Measurements from ENCODE around the gene G3BP1. TPM values are rescaled to one million over a fixed set of nuclear protein-coding genes. Genes with fewer than 3 reads are reported as not detected.
A peak's percentile ranks its signal among the peaks of the same experiment; 100 is the strongest.

Gene G3BP1
- total and polyA plus RNA-seq, 9 of the 15 experiments (the other 6 are each of a cell fraction or from before 2014, with no cell fraction given): 54.7 to 264 (median 105) TPM

GRCh38 chr5:151770383-151771258 lies 1.1 kb upstream of the G3BP1 start (continued):
- no peak for TF ChIP-seq ZBTB12 (CRISPR knock-in tag; IDR thresholded peaks at IDR 0.05)
- no peak; the same call in none of the 2 replicates for TF ChIP-seq ZNF431 (CRISPR knock-in tag; IDR thresholded peaks at IDR 0.05)
- TF ChIP-seq DNMT1 (IDR thresholded peaks at IDR 0.05): no peak
- 0 out of 2 replicates have a peak, but pooled peaks have one; percentile 45 for TF ChIP-seq CTBP1 (IDR thresholded peaks at IDR 0.05; ENCODE audit: borderline replicate concordance)

DNA sequence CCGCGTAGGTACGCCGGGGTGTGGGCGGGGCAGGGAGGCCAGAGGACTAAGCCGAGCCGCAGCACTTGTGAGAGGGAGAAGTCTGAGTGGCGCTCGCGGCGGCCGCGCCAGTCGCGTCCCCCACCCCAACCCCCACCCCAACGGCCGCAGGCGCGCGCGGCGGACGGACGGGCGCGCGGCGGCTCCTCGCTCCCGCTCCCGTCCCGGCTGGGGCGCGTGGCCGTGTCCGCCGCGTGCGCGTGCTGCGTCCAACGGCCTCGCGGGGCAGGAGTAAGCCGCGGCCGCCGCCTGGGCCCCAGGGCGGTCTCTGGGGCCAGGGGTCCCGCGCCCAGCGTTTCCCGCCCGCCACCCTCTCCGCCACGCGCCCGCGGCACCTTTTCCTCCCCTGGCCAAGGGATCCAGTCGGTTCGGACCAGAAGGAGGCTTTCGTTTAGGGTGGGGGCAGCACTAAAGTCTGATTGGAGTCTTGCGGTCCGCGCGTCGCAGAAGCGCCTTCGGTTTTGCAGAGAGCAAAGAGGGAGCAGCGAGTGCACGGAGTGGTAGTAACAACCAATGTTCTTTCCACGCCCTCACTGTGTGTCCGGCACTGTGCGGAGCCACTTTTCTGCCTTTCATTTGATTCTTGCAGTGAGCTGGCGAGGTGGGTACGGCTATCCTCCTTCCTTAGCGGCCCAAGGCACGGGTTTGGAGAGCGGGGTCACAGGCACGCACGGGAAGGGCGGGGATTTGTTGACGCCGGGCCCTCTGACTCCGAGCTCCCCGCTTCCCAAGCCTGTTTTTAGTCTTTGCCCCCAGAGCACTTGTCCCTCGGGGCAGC lies 483 bp downstream of the G3BP1 start:
- in situ Hi-C loops (cut with MboI): no loop called here
- Histone ChIP-seq H3K27ac (ENCODE audit: extremely low read depth, low read depth, low read length) (peak overlapping the region; percentile 91), H3K4me3 (peak overlapping the region; percentile 90), H3K9me1 (ENCODE audit: control insufficient read depth, insufficient read depth, low read length) (no peaks in the 10 kb centered on the region), H3K79me2 (ENCODE audit: control insufficient read depth, insufficient read depth, low read length) (peaks cover 70% of the 10 kb centered on the region), H3K4me2 (ENCODE audit: insufficient read depth, low read length) (peak overlapping the region; percentile 98), H2AFZ (ENCODE audit: low read depth, low read length) (peak overlapping the region; percentile 46; the same call in 1 of the 2 replicates), H3K27me3 (ENCODE audit: control insufficient read depth in 2 of 2, insufficient read depth in 2 of 2, low read length in 2 of 2) (no peaks in the 10 kb centered on the region), H3K9me3 (replicated peaks; ENCODE audit: control insufficient read depth, insufficient read depth, low read depth, low read length) (no peaks in the 10 kb centered on the region), H3K9ac (ENCODE audit: insufficient read depth in 1 of 2, low read depth in 2 of 2, low read length in 2 of 2) (peak overlapping the region; percentile 94 to 96), H3K4me1 (replicated peaks in 1 of 2; ENCODE audit: control insufficient read depth in 2 of 2, insufficient read depth in 2 of 2, low read length in 2 of 2) (peaks cover 12 to 19% of the 10 kb centered on the region in 2 experiments; a peak in 4 of 5 replicates), H4K20me1 (replicated peaks; ENCODE audit: control insufficient read depth, insufficient read depth, low read length) (peaks cover 43% of the 10 kb centered on the region), H3K36me3 (ENCODE audit: control insufficient read depth, insufficient read depth, low read length) (peaks cover 48% of the 10 kb centered on the region; the same call in 2 of the 3 replicates)
- DNase-seq (ENCODE audit: extremely low read depth in 1 of 4, low spot score in 3 of 4): peak in 3 of 4 experiments; percentile 25 to 84 (median 27)
- ATAC-seq: peak; percentile 7
- POLR2A ChIA-PET: interaction anchor here (0.6 to 5.1 kb wide), 9 partner anchors 10 to 115 kb away, joined by 3 to 56 read pairs (median 6); partner anchors contain the start of gene ATOX1
- WGBS (ENCODE audit: insufficient coverage, low coverage, missing lambda C conversion rate): 1% methylated on average over 47 of the region's 87 CpGs
- no peak for FAIRE-seq
- CTCF ChIA-PET (ENCODE audit: low intra/inter-chr PET ratio): interaction anchor here (0.5 to 2.3 kb wide), 3 partner anchors 22 to 113 kb away, joined by 4 to 16 read pairs (median 6); no protein-coding TSS in a partner anchor
- no TSS peak for BruUV-seq (replicated peaks)
- intact Hi-C loops (cut with micrococcal nuclease): loop anchor here (1.0 to 5.0 kb wide), 2 partner anchors 8 to 325 kb away; partner anchors contain the start of gene SLC36A1
- no peak for TF ChIP-seq CSDE1 (IDR thresholded peaks at IDR 0.05)
- no peak for TF ChIP-seq PHF21A (IDR thresholded peaks at IDR 0.05; ENCODE audit: borderline replicate concordance, low read depth)
- no peak for TF ChIP-seq PTTG1 (tag; IDR thresholded peaks at IDR 0.05; ENCODE audit: low read depth)
- no peak for TF ChIP-seq C11orf30 (IDR thresholded peaks at IDR 0.05; ENCODE audit: low read depth)
- peak; percentile 26; the same call in 1 of the 2 replicates for TF ChIP-seq KLF1 (tag; IDR thresholded peaks at IDR 0.05)
- no peak for TF ChIP-seq RBM17 (IDR thresholded peaks at IDR 0.05; ENCODE audit: borderline replicate concordance, low read depth, low read length)
- TF ChIP-seq ZFP91 (CRISPR knock-in tag; IDR thresholded peaks at IDR 0.05): no peak
- TF ChIP-seq MYBL2 (IDR thresholded peaks at IDR 0.05; ENCODE audit: low read depth): 0 out of 2 replicates have a peak, but pooled peaks have one; percentile 40
- TF ChIP-seq MYBL2 (CRISPR knock-in tag; IDR thresholded peaks at IDR 0.05; ENCODE audit: borderline replicate concordance): no peak
- TF ChIP-seq TFAM (CRISPR knock-in tag; conservative IDR thresholded peaks at IDR 0.05): no peak
- peak; percentile 61 for TF ChIP-seq HMGN3 (IDR thresholded peaks at IDR 0.05; ENCODE audit: borderline replicate concordance, extremely low read depth, insufficient read length, low read depth, low read length)

Data from K562 (cell line).